NCI-H774 (cell line): ENCODE results near the gene TANC1.

ENCODE experiments used
- DNase-seq: peaks from one replicate; lab custom pipeline; 2025; lab: John Stamatoyannopoulos, UW

The TANC1 gene

GRCh38 chr2:159196393-159196925 lies 228.0 kb downstream of the TANC1 start:
- DNase-seq, result no peak

GRCh38 chr2:159199236-159199635 lies 230.8 kb downstream of the TANC1 start:
- DNase-seq, result no peak

GRCh38 chr2:159199761-159200465 lies 231.5 kb downstream of the TANC1 start:
- no peak for DNase-seq

GRCh38 chr2:159200498-159200897 lies 232.1 kb downstream of the TANC1 start:
- no peak for DNase-seq

- no peak for DNase-seq
Observed at GRCh38 chr2:159201360-159202063, 233.1 kb downstream of the TANC1 start.

GRCh38 chr2:159202568-159203071 lies 234.2 kb downstream of the TANC1 start:
- no peak for DNase-seq

- no peak for DNase-seq
Observed at GRCh38 chr2:159204381-159205144, 236.1 kb downstream of the TANC1 start.

- no peak for DNase-seq
Observed at GRCh38 chr2:159206736-159207380, 238.4 kb downstream of the TANC1 start.

GRCh38 chr2:159208438-159208837 lies 240.0 kb downstream of the TANC1 start:
- DNase-seq, result no peak

GRCh38 chr2:159209341-159210306 lies 241.2 kb downstream of the TANC1 start:
- DNase-seq, result no peak

- DNase-seq, result no peak
Observed at GRCh38 chr2:159211447-159212396, 243.3 kb downstream of the TANC1 start.

GRCh38 chr2:159213296-159213695 lies 244.9 kb downstream of the TANC1 start:
- no peak for DNase-seq

- no peak for DNase-seq
Observed at GRCh38 chr2:159214325-159214865, 246.0 kb downstream of the TANC1 start.

- DNase-seq, result no peak
Observed at GRCh38 chr2:159215116-159215515, 246.7 kb downstream of the TANC1 start.

- DNase-seq, result no peak
Observed at GRCh38 chr2:159217676-159218075, 249.2 kb downstream of the TANC1 start.

GRCh38 chr2:159218389-159218788 lies 249.9 kb downstream of the TANC1 start:
- no peak for DNase-seq

GRCh38 chr2:159219394-159219998 lies 251.1 kb downstream of the TANC1 start:
- DNase-seq, result no peak

- DNase-seq, result no peak
Observed at GRCh38 chr2:159224061-159224813, 255.8 kb downstream of the TANC1 start.
